Gastroesophageal sphincter (tissue), 3 donors: ENCODE measurements around the gene TP63.

Experiments
- EP300 ChIP-seq: sonication (generic); formaldehyde crosslinking; IDR thresholded peaks from one replicate; pipeline ENCODE4 v1.6.1; 2017; ENCODE audit warnings: antibody characterized with exemption, mild to moderate bottlenecking
- POLR2A ChIP-seq, 2 donors: fragments of 450-650 bp; IDR thresholded peaks; one replicate each; pipeline ENCODE4 v1.6.1; 2017; ENCODE audit warnings: antibody characterized with exemption in 2 of 2, mild to moderate bottlenecking in 2 of 2, moderate library complexity in 1 of 2
- TF ChIP-seq, protein P1 (sequence below), 4 experiments: fragments of 200-600 bp in 2 of 4; fragments of 450-650 bp in 2 of 4; sonication (generic) in 1 of 4; IDR thresholded peaks; one replicate each; pipeline ENCODE4 v1.5.1; 2017 to 2019; ENCODE audit warnings: antibody characterized with exemption in 4 of 4, mild to moderate bottlenecking in 2 of 4, moderate library complexity in 2 of 4

DNA sequence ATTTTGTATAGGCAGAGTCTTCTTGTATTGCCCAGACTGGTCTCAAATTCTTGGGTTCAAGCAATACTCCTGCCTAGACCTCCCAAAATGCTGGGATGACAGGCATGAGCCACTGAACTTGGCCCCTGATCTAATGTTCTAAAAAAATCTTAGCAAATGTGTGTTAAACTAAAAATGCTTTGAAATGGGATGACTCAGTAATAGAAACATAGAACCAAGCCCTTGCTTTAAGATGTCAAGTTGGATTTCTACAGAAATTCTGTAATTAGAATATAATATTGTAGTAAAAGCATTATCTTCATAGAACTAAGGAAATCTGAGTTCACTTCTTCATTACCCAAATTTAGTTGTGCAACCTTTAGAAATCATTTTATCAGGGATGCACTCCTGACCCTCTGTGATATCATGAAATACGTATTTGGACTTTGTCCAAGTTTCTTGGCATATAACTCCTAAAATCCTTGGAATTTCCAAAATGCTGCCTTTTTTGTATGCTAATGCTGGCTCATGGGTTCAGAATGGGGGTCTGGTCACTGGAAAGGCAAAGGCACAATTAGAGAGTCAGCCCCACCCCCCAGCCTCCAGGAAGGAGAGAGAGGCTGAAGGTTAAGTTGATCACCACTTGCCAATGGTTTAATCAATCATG is 217.3 kb downstream of the TP63 start:
- TF ChIP-seq, protein P1, sequence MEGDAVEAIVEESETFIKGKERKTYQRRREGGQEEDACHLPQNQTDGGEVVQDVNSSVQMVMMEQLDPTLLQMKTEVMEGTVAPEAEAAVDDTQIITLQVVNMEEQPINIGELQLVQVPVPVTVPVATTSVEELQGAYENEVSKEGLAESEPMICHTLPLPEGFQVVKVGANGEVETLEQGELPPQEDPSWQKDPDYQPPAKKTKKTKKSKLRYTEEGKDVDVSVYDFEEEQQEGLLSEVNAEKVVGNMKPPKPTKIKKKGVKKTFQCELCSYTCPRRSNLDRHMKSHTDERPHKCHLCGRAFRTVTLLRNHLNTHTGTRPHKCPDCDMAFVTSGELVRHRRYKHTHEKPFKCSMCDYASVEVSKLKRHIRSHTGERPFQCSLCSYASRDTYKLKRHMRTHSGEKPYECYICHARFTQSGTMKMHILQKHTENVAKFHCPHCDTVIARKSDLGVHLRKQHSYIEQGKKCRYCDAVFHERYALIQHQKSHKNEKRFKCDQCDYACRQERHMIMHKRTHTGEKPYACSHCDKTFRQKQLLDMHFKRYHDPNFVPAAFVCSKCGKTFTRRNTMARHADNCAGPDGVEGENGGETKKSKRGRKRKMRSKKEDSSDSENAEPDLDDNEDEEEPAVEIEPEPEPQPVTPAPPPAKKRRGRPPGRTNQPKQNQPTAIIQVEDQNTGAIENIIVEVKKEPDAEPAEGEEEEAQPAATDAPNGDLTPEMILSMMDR (IDR thresholded peaks at IDR 0.05): no peak
- TF ChIP-seq EP300 (no peak), POLR2A (IDR thresholded peaks at IDR 0.05) (no peak)
